ENCODE measurements around the gene EGFL8.
"Not testable (repeated sequence)": the region's sequence is repeated elsewhere in the genome, so short reads cannot be mapped to it uniquely, and the experiment has no call there.

EGFL8 gene

GRCh38 chr6:32164295-32164694 is at the start of gene EGFL8:
Gene EGFL8, plus strand, starts transcription at chr6:32164595. Its CDS starts 1,571 bp downstream, at chr6:32166166.
- no peak for DNase-seq

- DNase-seq = no peak
Observed at GRCh38 chr6:32114796-32115195, 49.6 kb upstream of the EGFL8 start.

GRCh38 chr6:32115623-32116022 is 48.8 kb upstream of the EGFL8 start:
- no peak for DNase-seq

- DNase-seq = no peak
Observed at GRCh38 chr6:32116674-32117073, 47.7 kb upstream of the EGFL8 start.

GRCh38 chr6:32117461-32117860 is 46.9 kb upstream of the EGFL8 start:
- DNase-seq = no peak

DNA sequence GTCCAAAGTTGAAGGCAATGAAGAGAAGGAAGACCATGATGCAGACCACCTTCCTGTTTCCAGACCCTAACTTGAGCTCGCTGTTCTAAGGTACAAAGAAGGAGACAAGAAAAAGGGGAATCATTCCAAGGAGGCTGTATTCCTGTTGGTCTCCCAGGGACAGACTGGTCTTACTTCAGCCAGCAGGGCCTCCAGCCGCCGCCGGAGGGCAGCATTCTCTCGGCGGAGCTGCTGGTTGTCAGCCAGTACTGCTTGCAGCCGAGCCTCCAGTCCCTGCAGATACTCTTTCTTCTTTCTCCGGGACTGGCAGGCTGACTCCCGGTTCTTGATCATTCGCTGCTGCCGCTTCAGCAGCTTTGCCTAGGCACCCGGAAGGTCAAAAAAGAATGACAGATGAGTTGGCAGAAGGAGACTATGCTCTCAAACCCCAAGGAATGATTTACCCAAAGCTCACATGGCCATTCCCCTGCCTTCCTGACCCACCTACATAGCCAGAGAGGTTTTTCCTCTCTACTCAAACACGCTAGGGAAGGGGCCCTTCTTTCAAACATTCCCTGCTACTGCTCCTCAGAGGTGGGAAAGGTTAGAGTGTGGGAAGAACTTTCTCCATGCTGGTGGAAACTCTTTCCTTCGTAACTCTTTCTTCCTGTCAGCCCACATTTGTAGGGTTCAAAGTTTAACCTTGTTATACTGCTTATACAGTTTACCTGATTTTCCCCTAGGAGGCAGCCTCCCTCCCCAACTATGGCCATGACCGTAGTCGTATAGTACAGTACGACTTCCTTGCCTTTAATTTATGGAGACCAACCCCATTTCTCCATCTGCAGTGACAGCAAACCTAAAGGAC is 45.4 kb upstream of the EGFL8 start:
- DNase-seq = peak; percentile 69

GRCh38 chr6:32120573-32121059 is 43.8 kb upstream of the EGFL8 start:
- DNase-seq = no peak

- DNase-seq = no peak
Observed at GRCh38 chr6:32123681-32124080, 40.7 kb upstream of the EGFL8 start.

GRCh38 chr6:32126880-32127279 is 37.5 kb upstream of the EGFL8 start:
- no peak for DNase-seq

GRCh38 chr6:32127409-32127716 is 37.0 kb upstream of the EGFL8 start:
- no peak for DNase-seq

DNA sequence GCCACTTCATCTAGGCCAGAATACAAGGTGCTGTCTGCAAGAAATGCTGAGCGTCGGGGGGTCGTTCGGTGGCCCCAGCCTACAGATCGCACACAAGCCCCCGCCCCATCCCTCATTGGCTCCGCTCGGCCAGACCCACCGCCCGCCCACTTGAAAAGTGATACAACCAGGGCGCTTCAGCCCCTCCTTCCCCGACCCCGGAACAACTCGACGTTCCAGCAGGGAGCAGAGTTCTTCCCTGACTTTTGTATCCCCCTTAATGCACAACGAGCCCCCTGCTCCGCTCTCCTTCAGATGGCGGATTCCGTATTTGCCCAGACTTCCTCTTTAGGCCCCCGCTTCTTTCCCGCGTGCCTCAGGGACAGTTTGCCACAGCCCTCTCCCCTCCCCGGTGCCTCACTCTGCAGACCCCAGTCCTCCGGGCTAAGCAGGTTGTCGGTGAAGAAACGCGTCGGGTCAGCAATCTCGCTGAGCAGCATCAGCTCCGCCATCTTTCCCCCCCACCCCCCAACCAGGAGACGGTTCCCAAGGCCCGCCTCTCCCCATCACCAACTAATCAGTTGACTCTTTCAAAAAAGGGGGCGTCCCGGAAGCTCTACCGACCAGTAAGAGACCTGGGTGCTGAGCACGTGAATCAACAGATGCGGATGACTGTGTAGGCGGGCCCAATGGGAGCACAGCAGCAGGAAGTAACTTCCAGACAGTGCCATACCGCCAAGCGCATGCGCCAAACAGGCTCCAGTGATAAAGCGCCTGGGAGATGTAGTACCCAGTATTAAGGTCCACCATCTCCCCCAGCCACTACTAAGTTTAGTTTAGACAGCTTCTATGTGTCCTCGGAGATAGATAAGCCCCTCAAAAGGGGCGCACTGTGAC is 36.4 kb upstream of the EGFL8 start, which contains the start of gene ATF6B:
TSS of gene ATF6B (minus strand) at position 530 of the 876 bp plus-strand sequence. CDS start at position 491, 39 bp downstream.
- DNase-seq = peak; percentile 96

DNA sequence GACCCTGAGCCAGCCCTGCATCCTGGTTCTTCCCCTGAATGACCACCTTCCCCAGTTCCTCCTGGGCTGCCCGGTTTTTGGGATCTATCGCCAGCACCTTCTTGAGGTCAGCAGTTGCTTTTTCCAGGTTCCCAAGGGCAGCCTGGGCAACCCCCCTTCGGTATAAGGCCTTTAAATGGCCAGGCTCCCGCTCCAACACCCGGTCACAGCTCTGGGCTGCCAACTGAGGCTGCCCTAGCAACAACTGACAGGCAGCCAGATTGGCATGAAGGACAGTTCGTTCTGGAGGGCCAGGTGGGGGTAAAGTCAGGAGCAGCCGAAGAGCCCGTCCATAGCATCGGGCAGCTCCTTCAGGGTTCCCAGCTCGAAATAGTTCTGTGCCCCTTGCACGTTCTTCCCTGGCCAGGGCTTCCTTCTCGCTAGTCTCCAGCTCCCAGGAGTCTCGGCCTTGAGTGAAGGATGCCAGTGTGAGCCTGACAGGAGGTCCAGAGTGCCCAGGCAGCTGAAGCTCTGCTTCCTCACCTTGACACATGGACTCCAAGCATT is 35.6 kb upstream of the EGFL8 start:
- no peak for DNase-seq

DNA sequence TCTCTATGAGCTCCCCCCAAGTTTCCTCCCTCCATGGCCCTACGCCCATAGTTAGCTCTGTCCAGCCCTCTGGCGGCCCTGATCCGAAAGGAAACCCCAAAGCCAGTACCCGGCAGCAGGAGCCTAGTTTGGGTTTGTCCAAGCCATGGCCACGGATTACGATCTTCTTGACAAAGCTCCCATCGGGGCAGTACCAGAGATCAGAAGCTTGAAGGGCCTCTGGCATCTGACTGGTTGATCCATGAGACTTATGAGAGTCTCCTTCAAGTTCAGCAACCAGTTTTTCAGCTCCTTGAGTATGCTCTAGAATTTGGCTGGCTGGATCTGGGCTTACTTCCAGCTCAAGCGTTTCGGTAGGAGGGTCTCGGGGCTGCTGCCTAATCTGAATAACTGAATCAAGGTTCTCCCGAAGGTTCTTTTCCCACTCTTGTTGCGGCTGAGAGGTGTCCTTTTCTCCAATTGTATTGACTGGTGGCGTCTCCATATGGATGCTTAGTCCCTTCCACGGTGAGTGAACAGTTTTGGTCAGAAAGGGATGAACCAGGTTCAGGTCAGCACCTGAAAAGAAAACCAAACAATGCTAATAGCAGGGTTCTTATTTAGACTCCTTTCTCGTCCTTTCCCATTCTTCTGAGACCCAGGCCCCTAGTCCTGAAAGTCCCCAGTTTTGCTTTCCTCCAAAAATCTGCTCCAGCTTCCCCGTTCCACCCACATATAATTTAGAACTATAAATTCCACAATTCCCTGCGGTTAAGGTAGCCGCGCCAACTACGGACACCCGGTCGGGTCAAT is 34.9 kb upstream of the EGFL8 start:
- no peak for DNase-seq

DNA sequence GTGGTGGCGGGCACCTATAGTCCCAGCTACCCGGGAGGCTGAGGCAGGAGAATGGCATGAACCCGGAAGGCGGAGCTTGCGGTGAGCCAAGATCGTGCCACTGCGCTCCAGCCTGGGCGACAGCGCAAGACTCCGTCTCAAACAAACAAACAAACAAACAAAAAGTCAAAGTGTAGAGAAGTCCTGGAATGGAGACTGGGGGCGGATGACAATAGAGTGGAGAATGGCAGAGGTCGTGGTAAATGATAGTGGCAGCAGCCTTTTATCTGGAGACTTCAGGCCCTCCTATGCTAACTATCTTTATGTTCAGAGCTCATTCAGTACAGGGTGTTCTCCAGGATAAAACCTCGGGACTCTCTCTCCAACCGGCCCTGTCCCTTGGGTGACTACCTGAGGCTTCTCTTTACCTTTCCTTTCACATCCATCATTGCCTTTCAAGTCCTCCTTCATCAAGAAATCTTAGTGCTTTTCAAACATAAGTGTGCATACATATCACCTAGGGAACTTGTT is 32.9 kb upstream of the EGFL8 start:
- no peak for DNase-seq

DNA sequence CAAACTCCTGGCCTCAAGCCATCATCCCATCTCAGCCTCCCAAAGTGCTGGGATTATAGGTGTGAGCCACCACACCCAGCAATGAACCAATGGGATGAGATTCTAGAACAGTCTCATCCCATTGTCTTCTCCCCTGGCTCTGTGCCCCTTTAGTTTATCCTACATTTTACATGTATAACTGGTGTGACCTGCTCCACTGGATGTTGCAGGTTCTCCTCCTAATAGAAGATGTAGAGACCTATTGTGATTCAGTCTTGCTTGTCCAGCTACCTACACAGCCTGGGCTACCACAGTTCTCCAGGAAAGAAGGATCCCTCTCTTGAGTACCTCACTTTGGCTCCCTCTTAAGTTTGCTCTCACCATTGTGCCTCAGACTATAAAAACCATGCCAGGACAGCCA is 32.3 kb upstream of the EGFL8 start:
- DNase-seq = no peak

DNA sequence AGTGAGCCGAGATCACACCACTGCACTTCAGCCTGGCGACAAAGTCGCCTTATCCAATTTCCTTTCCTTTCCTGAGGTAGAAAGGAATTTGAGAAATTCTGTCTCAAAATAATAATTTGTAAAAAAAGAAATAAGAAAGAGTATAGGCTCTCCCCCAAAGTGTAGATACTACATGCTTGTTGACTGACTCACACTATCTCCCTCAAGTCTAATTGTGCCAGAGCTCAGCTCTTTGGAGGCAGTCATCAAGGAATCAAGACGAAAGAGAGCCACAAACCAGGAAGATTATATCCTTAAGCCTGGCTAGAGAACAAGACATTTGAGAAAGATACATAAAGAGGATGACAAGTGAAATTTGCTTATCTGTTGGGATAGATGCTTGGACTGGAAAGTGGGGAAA is 30.6 kb upstream of the EGFL8 start:
- DNase-seq = no peak

- DNase-seq = no peak
Observed at GRCh38 chr6:32137454-32137853, 26.9 kb upstream of the EGFL8 start.

GRCh38 chr6:32139590-32139989 is 24.8 kb upstream of the EGFL8 start:
- no peak for DNase-seq

- DNase-seq = no peak
Observed at GRCh38 chr6:32140420-32141046, 23.9 kb upstream of the EGFL8 start.

- DNase-seq = not testable (repeated sequence)
Observed at GRCh38 chr6:32144238-32144637, 20.2 kb upstream of the EGFL8 start.

GRCh38 chr6:32146287-32146686 is 18.1 kb upstream of the EGFL8 start:
- no peak for DNase-seq

GRCh38 chr6:32146687-32147086 is 17.7 kb upstream of the EGFL8 start:
- no peak for DNase-seq
